GM10266 (cell line): ENCODE measurements around the gene CRAMP1.
A peak's percentile ranks its signal among the peaks of the same experiment; 100 is the strongest.

Experiments
- DNase-seq: peaks from one replicate; pipeline ENCODE4 v3.0.0; 2012; ENCODE audit errors: extremely low spot score
- TF ChIP-seq, protein P1 (sequence below): IDR thresholded peaks from 2 replicates; pipeline ENCODE4 v1.5.1; 2012; ENCODE audit warnings: mild to moderate bottlenecking, low read depth; ENCODE audit not compliant: control insufficient read depth, insufficient read depth; ENCODE audit errors: missing control alignments

CRAMP1 gene

DNA sequence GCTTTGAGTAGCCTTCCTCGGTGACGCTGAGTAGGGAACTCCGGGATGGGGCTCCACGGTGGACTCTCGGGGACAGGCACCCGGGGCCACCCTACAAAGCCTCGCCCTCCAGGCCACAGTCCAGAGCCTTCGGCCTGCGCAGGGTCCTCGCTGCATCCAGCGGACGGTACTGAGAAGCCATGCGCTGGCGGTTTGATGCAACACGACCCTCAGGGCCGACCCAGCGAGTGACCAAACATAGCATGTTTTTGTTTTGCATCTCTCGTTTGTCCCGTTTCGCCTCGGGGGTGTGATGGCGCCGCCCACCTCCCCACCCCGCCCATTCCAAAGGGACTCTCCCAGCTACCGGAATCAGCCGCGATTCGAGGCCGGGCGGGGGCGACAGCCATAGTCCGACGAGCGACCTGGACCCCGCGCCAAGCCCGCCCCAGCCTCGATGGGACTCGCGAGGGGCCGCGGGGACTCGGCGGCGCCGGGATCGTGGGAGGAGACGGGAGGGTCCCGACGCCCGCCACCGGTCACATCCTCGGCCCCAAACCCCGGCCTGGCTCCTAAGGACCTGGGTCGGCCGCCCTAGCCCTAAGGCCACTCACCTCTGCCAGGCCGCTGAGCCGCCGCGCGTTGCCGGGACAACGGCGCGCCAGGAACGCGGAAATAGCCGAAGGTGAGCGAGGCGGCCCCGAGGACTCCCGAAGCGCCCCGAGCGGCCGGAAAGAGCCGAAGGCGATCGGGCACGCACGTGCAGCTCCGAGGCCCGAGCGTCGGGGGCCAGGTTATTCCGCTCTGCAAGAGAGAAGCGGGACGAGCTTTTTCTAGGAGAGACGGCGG lies 1.9 kb upstream of the CRAMP1 start:
- TF ChIP-seq, protein P1, sequence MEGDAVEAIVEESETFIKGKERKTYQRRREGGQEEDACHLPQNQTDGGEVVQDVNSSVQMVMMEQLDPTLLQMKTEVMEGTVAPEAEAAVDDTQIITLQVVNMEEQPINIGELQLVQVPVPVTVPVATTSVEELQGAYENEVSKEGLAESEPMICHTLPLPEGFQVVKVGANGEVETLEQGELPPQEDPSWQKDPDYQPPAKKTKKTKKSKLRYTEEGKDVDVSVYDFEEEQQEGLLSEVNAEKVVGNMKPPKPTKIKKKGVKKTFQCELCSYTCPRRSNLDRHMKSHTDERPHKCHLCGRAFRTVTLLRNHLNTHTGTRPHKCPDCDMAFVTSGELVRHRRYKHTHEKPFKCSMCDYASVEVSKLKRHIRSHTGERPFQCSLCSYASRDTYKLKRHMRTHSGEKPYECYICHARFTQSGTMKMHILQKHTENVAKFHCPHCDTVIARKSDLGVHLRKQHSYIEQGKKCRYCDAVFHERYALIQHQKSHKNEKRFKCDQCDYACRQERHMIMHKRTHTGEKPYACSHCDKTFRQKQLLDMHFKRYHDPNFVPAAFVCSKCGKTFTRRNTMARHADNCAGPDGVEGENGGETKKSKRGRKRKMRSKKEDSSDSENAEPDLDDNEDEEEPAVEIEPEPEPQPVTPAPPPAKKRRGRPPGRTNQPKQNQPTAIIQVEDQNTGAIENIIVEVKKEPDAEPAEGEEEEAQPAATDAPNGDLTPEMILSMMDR: no peak
- peak; percentile 97 for DNase-seq

DNA sequence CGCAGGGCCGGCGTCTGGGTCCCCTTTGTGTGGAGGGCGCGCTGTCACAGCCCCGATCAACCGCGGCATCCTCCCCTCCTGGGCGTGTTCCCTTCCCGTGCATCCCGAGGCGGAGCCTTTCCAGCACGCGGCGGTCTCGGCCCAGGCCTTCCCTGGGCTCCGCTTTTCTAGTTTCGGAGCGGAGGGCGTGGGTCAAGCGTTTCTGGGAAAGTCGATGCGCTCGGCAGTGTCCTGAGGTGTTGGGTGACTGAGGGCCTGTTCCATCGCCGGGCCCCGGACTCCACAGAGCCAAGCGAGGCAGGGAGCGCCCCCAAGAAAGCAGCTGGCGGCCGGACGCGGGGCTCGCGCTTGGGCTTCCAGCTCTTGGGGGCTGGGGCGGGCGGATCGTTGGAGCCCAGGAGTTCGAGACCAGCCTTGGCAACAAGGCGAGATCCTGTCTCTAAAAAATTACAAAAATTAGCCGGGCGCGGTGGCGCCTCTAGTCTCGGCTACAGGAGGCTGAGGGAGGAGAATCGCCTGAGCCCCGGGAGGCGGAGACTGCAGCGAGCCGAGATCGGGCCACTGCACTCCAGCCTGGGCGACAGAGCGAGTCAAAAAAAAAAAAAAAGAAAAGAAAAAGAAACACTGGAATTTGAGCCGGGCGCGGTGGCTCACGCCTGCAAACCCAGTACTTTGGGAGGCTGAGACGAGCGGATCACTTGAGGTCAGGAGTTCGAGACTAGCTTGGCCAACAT lies 1.1 kb upstream of the CRAMP1 start:
- TF ChIP-seq, protein P1: no peak
- DNase-seq: no peak

DNA sequence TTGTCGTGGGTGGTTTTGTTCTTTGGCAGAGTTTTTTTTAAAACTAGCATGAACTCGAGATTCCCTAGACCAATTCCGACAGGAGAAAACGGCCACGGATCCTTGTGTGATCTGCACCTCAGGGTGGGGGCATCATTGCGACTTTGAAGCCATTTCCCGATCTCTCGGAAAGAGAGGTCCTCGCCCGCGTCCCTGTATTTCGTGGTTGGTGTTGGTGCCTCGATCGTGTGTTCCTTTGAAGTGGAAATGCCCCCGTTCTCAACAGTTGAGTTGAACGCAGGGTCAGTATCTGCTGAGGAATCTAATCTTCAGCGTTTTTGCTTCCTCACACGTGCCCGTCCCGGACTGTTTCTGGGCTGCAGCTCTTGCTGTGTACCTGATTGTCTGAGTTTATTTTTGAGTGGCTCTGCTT lies 1.1 kb downstream of the CRAMP1 start:
- peak; percentile 43 for DNase-seq
- TF ChIP-seq, protein P1: no peak

DNA sequence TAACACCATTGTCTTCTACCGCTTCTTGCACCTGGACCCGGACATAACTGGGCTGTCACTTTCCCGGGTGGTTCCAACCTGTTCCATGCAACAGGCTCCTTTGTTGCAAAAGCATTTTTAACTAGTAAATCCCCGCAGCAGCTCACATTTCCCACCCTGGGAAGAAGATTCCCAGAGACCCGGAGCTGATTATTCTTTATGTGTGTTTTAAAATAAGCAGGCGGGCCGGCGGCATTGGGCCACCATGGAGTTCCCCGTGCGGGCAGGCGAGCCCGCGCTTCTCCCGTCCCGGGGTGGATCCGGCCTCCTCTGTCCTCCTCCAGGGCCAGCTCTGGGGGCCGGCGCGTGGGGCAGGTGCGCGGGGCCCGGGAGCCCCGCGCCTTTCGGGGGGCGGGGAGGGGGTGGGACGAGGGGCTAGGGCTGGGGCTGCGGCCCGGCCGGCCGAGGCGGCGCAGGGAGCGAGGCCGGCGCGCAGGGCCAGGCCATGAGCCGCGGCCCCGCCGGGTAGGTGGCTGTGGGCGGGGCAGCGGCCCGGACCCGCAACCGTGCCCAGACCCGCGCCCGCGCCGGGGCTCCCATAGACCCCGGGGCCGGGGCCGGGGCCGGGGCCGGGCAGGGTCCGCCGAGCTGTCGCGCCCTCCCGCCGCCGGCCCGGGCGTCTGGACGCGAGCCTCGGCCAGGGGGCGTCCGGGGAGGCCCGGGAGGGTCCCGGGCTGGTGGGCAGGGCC lies 1.7 kb downstream of the CRAMP1 start:
- DNase-seq: peak; percentile 56
- TF ChIP-seq, protein P1: no peak

DNA sequence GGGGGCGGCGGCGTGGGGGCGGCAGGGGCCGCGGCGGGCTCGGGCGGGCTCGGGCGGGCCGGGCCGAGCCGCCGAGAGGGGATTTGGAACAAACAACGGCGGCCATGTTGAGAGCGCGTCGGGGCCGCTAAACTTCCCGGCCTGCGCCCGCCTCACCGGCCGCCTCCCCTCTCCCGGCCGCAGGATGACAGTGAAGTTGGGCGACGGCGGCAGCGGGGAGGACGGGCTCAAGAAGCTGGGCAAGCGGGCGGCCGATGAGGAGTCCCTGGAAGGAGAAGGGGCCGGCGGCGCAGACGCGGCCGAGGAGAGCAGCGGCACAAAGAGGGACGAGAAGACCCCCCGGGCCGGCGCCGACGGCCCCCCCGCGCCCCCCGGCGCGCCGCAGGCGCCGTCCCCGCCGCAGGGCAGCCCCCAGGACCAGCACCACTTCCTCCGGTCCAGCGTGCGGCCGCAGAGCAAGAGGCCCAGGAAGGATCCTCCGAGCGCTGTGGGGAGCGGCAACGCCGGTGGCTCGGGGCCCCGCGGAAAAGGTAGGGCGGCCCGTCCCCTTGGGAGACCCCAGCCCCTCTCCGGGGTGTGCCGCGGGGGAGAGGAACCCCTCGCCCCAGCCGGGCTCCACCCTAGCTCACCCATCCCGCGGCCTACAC lies 2.4 kb downstream of the CRAMP1 start:
- DNase-seq: peak; percentile 79
- TF ChIP-seq, protein P1: no peak

DNA sequence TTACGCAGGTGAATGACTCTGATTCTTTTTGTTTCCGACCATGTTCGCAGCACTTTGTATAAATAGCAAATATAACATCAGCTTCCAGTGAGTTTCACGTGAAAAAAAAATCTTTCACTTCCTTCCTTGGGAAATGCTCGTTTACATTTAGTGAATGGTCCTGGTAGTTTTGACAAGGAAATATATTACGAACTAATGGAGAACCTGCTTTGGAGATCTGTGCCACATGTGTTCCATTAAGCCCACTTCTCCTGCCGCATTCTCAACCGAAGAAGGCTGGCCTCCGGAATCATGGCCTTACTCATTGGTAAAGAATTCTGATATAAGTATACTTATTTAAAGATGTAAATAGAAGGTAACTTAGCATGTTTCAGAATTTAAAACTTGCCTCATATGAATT lies 3.6 kb downstream of the CRAMP1 start:
- no peak for DNase-seq
- TF ChIP-seq, protein P1: no peak

DNA sequence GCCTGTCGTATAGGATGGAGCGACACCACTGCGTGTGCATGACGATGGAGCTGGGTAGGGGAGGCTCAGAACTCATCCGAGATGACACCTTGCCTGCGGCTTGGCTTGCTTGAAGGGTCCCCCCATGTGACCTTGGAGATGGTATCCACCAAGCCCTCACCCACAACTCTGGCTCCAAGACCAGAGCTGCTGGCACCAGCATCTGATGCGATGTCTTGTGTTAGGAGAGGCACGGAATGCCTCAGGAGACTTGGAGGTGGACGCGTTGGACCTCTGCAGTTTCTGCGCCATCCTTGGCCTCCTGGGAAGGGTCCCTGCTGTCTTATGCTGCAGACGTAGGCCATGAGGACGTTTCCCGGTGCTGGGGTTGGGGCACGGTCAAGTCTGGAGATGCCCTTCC lies 7.8 kb downstream of the CRAMP1 start:
- TF ChIP-seq, protein P1: no peak
- DNase-seq: no peak
